ENCODE data around the gene DIPK1B. TPM values are rescaled to one million over a fixed set of nuclear protein-coding genes. Genes with fewer than 3 reads are reported as not detected.
A peak's percentile ranks its signal among the peaks of the same experiment; 100 is the strongest.

Gene DIPK1B
- total RNA-seq, 1 donor from 2014 or later, result 3.0 TPM

GRCh38 chr9:136686534-136686793 lies 25.9 kb upstream of the DIPK1B start:
- ATAC-seq (no peak), DNase-seq (ENCODE audit: low spot score) (no peak)

- ATAC-seq (peak; percentile 66), DNase-seq (ENCODE audit: low spot score) (peak; percentile 91)
Measured at GRCh38 chr9:136686794-136687711, 25.3 kb upstream of the DIPK1B start, which contains the start of gene AGPAT2. TSS of gene AGPAT2 (minus strand) at chr9:136687457. CDS start at chr9:136687357, 100 bp downstream.

- ATAC-seq, result peak; percentile 54
- peak; percentile 96 for DNase-seq (ENCODE audit: low spot score)
Measured at GRCh38 chr9:136687721-136688223, 24.6 kb upstream of the DIPK1B start.

- DNase-seq (ENCODE audit: low spot score), result peak; percentile 47
- no peak for ATAC-seq
Measured at GRCh38 chr9:136688274-136689107, 23.9 kb upstream of the DIPK1B start.

GRCh38 chr9:136689108-136689460 lies 23.3 kb upstream of the DIPK1B start:
- no peak for ATAC-seq
- no peak for DNase-seq (ENCODE audit: low spot score)

- ATAC-seq, result peak; percentile 5
Measured at GRCh38 chr9:136690104-136690805, 22.1 kb upstream of the DIPK1B start.

GRCh38 chr9:136690806-136691261 lies 21.5 kb upstream of the DIPK1B start:
- ATAC-seq, result peak; percentile 30
- DNase-seq (ENCODE audit: low spot score), result peak; percentile 92

More at GRCh38 chr9:136690104-136690805, 22.1 kb upstream of the DIPK1B start:
- peak; percentile 81 for DNase-seq (ENCODE audit: low spot score)

GRCh38 chr9:136691316-136692184 lies 20.8 kb upstream of the DIPK1B start:
- DNase-seq (ENCODE audit: low spot score) (no peak), ATAC-seq (no peak)

- no peak for ATAC-seq
- no peak for DNase-seq (ENCODE audit: low spot score)
Measured at GRCh38 chr9:136692185-136693134, 19.9 kb upstream of the DIPK1B start.

- ATAC-seq (no peak), DNase-seq (ENCODE audit: low spot score) (no peak)
Measured at GRCh38 chr9:136693135-136693489, 19.3 kb upstream of the DIPK1B start.

- ATAC-seq, result peak; percentile 42
Measured at GRCh38 chr9:136693490-136694162, 18.7 kb upstream of the DIPK1B start.

GRCh38 chr9:136694163-136694871 lies 18.1 kb upstream of the DIPK1B start:
- ATAC-seq (peak; percentile 50), DNase-seq (ENCODE audit: low spot score) (peak; percentile 82)

More at GRCh38 chr9:136693490-136694162, 18.7 kb upstream of the DIPK1B start:
- peak; percentile 92 for DNase-seq (ENCODE audit: low spot score)

- no peak for DNase-seq (ENCODE audit: low spot score)
- no peak for ATAC-seq
Measured at GRCh38 chr9:136694872-136695247, 17.5 kb upstream of the DIPK1B start.

GRCh38 chr9:136695435-136695895 lies 16.9 kb upstream of the DIPK1B start:
- peak; percentile 50 for ATAC-seq

GRCh38 chr9:136695955-136696354 lies 16.4 kb upstream of the DIPK1B start:
- peak; percentile 40 for ATAC-seq
- peak; percentile 73 for DNase-seq (ENCODE audit: low spot score)

More at GRCh38 chr9:136695435-136695895, 16.9 kb upstream of the DIPK1B start:
- DNase-seq (ENCODE audit: low spot score), result peak; percentile 91

- ATAC-seq, result no peak
- peak; percentile 46 for DNase-seq (ENCODE audit: low spot score)
Measured at GRCh38 chr9:136696502-136696901, 15.9 kb upstream of the DIPK1B start.

- ATAC-seq (peak; percentile 31), DNase-seq (ENCODE audit: low spot score) (peak; percentile 85)
Measured at GRCh38 chr9:136697146-136697820, 15.1 kb upstream of the DIPK1B start.
